A673 (cell line): ENCODE results near the gene CCDC27.

Experiments used
- EZH2 ChIP-seq: fragments of 200-600 bp; sonication (generic); IDR thresholded peaks from 2 replicates; pipeline ENCODE4 v1.6.1; 2017; ENCODE audit warnings: borderline replicate concordance, low read depth, mild to moderate bottlenecking, mixed read lengths, antibody characterized with exemption, low read length; ENCODE audit not compliant: poor library complexity, severe bottlenecking
- TF ChIP-seq, protein P1 (sequence below): fragments of 300-800, 200-600 bp; sonication (generic); conservative IDR thresholded peaks from 2 replicates; pipeline ENCODE4 v1.5.1; 2017; ENCODE audit warnings: low read depth, mild to moderate bottlenecking, antibody characterized with exemption, low read length, moderate library complexity, mixed read lengths

DNA sequence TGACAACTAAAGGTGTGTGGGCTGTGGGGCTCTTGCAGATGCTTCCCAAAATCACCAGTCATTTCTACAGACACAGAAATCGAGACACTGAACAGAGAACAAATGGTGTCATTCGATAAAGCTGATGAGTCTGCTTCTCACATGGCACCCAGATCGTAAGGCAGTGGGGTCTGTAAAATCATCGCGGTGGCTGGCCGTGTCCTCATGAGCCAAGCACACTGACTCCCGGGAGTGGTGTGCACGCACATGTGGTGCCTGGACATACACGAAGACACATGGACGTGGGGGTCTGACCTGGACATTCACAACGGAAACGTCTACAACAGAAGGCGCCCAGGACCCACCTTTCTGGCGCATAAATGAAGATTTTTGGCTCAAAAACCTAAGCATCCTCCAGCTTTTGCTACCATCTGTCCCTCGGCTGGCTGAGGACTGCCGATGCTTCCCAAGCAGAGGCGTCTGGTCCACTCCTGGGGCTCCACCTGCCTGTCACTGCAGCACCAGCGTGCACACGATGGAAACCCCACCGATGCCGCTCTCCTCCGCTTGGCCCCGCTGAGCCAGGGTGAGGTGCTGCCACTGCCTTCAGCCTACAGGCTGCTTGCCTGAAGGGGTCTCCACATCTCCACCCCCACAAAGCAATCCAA lies 27.1 kb downstream of the CCDC27 start:
- TF ChIP-seq, protein P1, sequence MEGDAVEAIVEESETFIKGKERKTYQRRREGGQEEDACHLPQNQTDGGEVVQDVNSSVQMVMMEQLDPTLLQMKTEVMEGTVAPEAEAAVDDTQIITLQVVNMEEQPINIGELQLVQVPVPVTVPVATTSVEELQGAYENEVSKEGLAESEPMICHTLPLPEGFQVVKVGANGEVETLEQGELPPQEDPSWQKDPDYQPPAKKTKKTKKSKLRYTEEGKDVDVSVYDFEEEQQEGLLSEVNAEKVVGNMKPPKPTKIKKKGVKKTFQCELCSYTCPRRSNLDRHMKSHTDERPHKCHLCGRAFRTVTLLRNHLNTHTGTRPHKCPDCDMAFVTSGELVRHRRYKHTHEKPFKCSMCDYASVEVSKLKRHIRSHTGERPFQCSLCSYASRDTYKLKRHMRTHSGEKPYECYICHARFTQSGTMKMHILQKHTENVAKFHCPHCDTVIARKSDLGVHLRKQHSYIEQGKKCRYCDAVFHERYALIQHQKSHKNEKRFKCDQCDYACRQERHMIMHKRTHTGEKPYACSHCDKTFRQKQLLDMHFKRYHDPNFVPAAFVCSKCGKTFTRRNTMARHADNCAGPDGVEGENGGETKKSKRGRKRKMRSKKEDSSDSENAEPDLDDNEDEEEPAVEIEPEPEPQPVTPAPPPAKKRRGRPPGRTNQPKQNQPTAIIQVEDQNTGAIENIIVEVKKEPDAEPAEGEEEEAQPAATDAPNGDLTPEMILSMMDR = no peak
- no peak for TF ChIP-seq EZH2
